Upper lobe of left lung (tissue), 6 donors: ENCODE data around the gene COL8A1. TPM values are rescaled to one million over a fixed set of nuclear protein-coding genes. Genes with fewer than 3 reads are reported as not detected.

ENCODE experiments used
- ATAC-seq, 2 donors: fragments of 200-7000 bp; cut with Tn5 transposase; one replicate each; pipeline ENCODE4 v1.9.1; 2022; ENCODE audit warnings: mild to moderate bottlenecking in 2 of 2, moderate library complexity in 2 of 2; ENCODE audit not compliant: low FRiP score in 2 of 2
- DNase-seq, 2 donors: peaks; one replicate each; pipeline ENCODE4 v3.0.0-alpha.2; 2019 to 2020
- H3K27ac ChIP-seq, 4 donors: fragments of 200-600 bp; sonication (generic); one replicate each; pipeline ENCODE4 v1.5.1; 2016 to 2019
- H3K27me3 ChIP-seq, 4 donors: fragments of 200-600 bp; sonication (generic); one replicate each; pipeline ENCODE4 v1.5.1; 2017 to 2019
- H3K36me3 ChIP-seq, 4 donors: fragments of 200-600 bp; sonication (generic); one replicate each; pipeline ENCODE4 v1.5.1; 2016 to 2019
- H3K4me1 ChIP-seq, 4 donors: fragments of 200-600 bp; sonication (generic); one replicate each; pipeline ENCODE4 v1.5.1; 2018 to 2019
- H3K4me3 ChIP-seq, 4 donors: fragments of 200-600 bp; sonication (generic); one replicate each; pipeline ENCODE4 v1.5.1; 2017 to 2019; ENCODE audit warnings: mild to moderate bottlenecking in 2 of 4, moderate library complexity in 1 of 4
- H3K9me3 ChIP-seq, 4 donors: fragments of 200-600 bp; sonication (generic); one replicate each; pipeline ENCODE4 v1.5.1; 2018 to 2019
- CTCF ChIP-seq, 6 experiments: fragments of 450-650 bp in 4 of 6; fragments of 200-600 bp in 2 of 6; sonication (generic) in 2 of 6; IDR thresholded peaks; one replicate each; pipeline ENCODE4 v1.5.1; 2016 to 2019; ENCODE audit warnings: antibody characterized with exemption in 6 of 6
- EP300 ChIP-seq, 4 donors: sonication (generic); formaldehyde crosslinking; IDR thresholded peaks; one replicate each; pipeline ENCODE4 v1.5.1; 2017; ENCODE audit warnings: antibody characterized with exemption in 4 of 4, control low read depth in 2 of 4
- POLR2A ChIP-seq, 4 donors: fragments of 450-650 bp; IDR thresholded peaks; one replicate each; pipeline ENCODE4 v1.5.1; 2016 to 2017; ENCODE audit warnings: antibody characterized with exemption in 4 of 4, mild to moderate bottlenecking in 2 of 4
- POLR2AphosphoS5 ChIP-seq, 2 donors: sonication (generic); formaldehyde crosslinking; IDR thresholded peaks; one replicate each; pipeline ENCODE4 v1.5.1; 2017; ENCODE audit warnings: antibody characterized with exemption in 2 of 2
- WGBS, 2 donors: methylation state at CpG; one replicate each; pipeline ENCODE4 v1.1.5; 2017 to 2018; 5-methylcytosine and 5-hydroxymethylcytosine counted together
- total RNA-seq, 6 donors: library from RNA; depleted of rRNA in 4 of 6; stranded (reverse); fragments of >200 nt in 4 of 6; gene quantifications; one replicate each; pipeline versions ENCODE4 v1.1.0 to v1.2.1, GENCODE V29; 2016 to 2021
- donor health status: DM: no; HTN: no; CAD: no; lungs with moderate emphysema.
- donor health status: DM: no; HTN: yes; CAD: no; lungs with severe emphysema.

The COL8A1 gene
- total RNA-seq, 6 donors from 2014 or later, result 22.0 to 209 (median 115) TPM

GRCh38 chr3:99625237-99625622, 13.2 kb upstream of the COL8A1 start:
- no peaks in the 10 kb centered on the region for H3K9me3 ChIP-seq
- DNase-seq (no peak), ATAC-seq (no peak)
- 92 to 100% methylated on average over 2 of the region's 2 CpGs for WGBS, 2 donors
- no peak overlapping the region for H3K4me3 ChIP-seq
- H3K27ac ChIP-seq, result no peak overlapping the region
- no peaks in the 10 kb centered on the region for H3K27me3 ChIP-seq
- H3K4me1 ChIP-seq, result no peaks in the 10 kb centered on the region
- H3K36me3 ChIP-seq, result no peaks in the 10 kb centered on the region
- TF ChIP-seq POLR2AphosphoS5 (IDR thresholded peaks at IDR 0.05) (no peak), CTCF (IDR thresholded peaks at IDR 0.05) (no peak), EP300 (IDR thresholded peaks at IDR 0.05) (no peak), POLR2A (IDR thresholded peaks at IDR 0.05) (no peak)

GRCh38 chr3:99625643-99626416, 12.6 kb upstream of the COL8A1 start:
- H3K27ac ChIP-seq, result no peak overlapping the region
- TF ChIP-seq CTCF (IDR thresholded peaks at IDR 0.05) (no peak), POLR2A (IDR thresholded peaks at IDR 0.05) (no peak), EP300 (IDR thresholded peaks at IDR 0.05) (no peak), POLR2AphosphoS5 (IDR thresholded peaks at IDR 0.05) (no peak)
- no peaks in the 10 kb centered on the region for H3K4me1 ChIP-seq
- DNase-seq, result no peak
- no peaks in the 10 kb centered on the region for H3K9me3 ChIP-seq
- 66 to 68% methylated on average over 4 of the region's 4 CpGs for WGBS, 2 donors
- H3K27me3 ChIP-seq, result no peaks in the 10 kb centered on the region
- H3K36me3 ChIP-seq, result no peaks in the 10 kb centered on the region
- no peak overlapping the region for H3K4me3 ChIP-seq
- ATAC-seq, result no peak

GRCh38 chr3:99626417-99626788, 12.0 kb upstream of the COL8A1 start:
- Histone ChIP-seq H3K27ac (no peak overlapping the region), H3K27me3 (no peaks in the 10 kb centered on the region), H3K9me3 (no peaks in the 10 kb centered on the region), H3K4me1 (no peaks in the 10 kb centered on the region), H3K4me3 (no peak overlapping the region), H3K36me3 (no peaks in the 10 kb centered on the region)
- 54 to 70% methylated on average over 1 of the region's 1 CpG for WGBS, 2 donors
- TF ChIP-seq EP300 (IDR thresholded peaks at IDR 0.05) (no peak), CTCF (IDR thresholded peaks at IDR 0.05) (no peak), POLR2AphosphoS5 (IDR thresholded peaks at IDR 0.05) (no peak), POLR2A (IDR thresholded peaks at IDR 0.05) (no peak)
- ATAC-seq, result no peak
- DNase-seq, result no peak

- no peaks in the 10 kb centered on the region for H3K36me3 ChIP-seq
- H3K4me3 ChIP-seq, result no peak overlapping the region
- no peaks in the 10 kb centered on the region for H3K27me3 ChIP-seq
- WGBS, 2 donors, result 67 to 68% methylated on average over 4 of the region's 4 CpGs
- no peak overlapping the region for H3K27ac ChIP-seq
- H3K4me1 ChIP-seq, result no peaks in the 10 kb centered on the region
- H3K9me3 ChIP-seq, result no peaks in the 10 kb centered on the region
- TF ChIP-seq POLR2A (IDR thresholded peaks at IDR 0.05) (no peak), EP300 (IDR thresholded peaks at IDR 0.05) (no peak), POLR2AphosphoS5 (IDR thresholded peaks at IDR 0.05) (no peak), CTCF (IDR thresholded peaks at IDR 0.05) (no peak)
- no peak for ATAC-seq
- DNase-seq, result no peak
Measured at GRCh38 chr3:99627062-99627826, 11.2 kb upstream of the COL8A1 start.
